GM19372 (cell line): ENCODE results near the gene KCNN3.

Experiments
- ATAC-seq: cut with Tn5 transposase; IDR thresholded peaks from one replicate; pipeline ENCODE4 v1.9.1; 2021; ENCODE audit warnings: mild to moderate bottlenecking, low read depth, moderate library complexity; ENCODE audit not compliant: unreplicated experiment

The KCNN3 gene

GRCh38 chr1:154777781-154778180 is 92.3 kb downstream of the KCNN3 start:
- no peak for ATAC-seq

GRCh38 chr1:154777154-154777553 is 92.9 kb downstream of the KCNN3 start:
- ATAC-seq = no peak

- no peak for ATAC-seq
Measured at GRCh38 chr1:154775621-154776605, 94.2 kb downstream of the KCNN3 start.

- ATAC-seq = no peak
Measured at GRCh38 chr1:154774175-154774855, 95.8 kb downstream of the KCNN3 start.

- no peak for ATAC-seq
Measured at GRCh38 chr1:154773551-154773950, 96.5 kb downstream of the KCNN3 start.

- no peak for ATAC-seq
Measured at GRCh38 chr1:154772606-154773506, 97.2 kb downstream of the KCNN3 start.

- no peak for ATAC-seq
Measured at GRCh38 chr1:154772056-154772455, 98.0 kb downstream of the KCNN3 start.

GRCh38 chr1:154770897-154771594 is 99.0 kb downstream of the KCNN3 start:
- ATAC-seq = no peak

GRCh38 chr1:154769193-154769895 is 100.7 kb downstream of the KCNN3 start:
- no peak for ATAC-seq

GRCh38 chr1:154768456-154769125 is 101.5 kb downstream of the KCNN3 start:
- ATAC-seq = no peak

GRCh38 chr1:154767315-154768240 is 102.5 kb downstream of the KCNN3 start:
- no peak for ATAC-seq

GRCh38 chr1:154765970-154766369 is 104.1 kb downstream of the KCNN3 start:
- no peak for ATAC-seq

- ATAC-seq = no peak
Measured at GRCh38 chr1:154764773-154765172, 105.3 kb downstream of the KCNN3 start.

- ATAC-seq = no peak
Measured at GRCh38 chr1:154764181-154764580, 105.9 kb downstream of the KCNN3 start.

- ATAC-seq = no peak
Measured at GRCh38 chr1:154760469-154760933, 109.6 kb downstream of the KCNN3 start.

GRCh38 chr1:154759793-154760192 is 110.3 kb downstream of the KCNN3 start:
- no peak for ATAC-seq

- ATAC-seq = no peak
Measured at GRCh38 chr1:154759196-154759595, 110.9 kb downstream of the KCNN3 start.

GRCh38 chr1:154758346-154758745 is 111.7 kb downstream of the KCNN3 start:
- no peak for ATAC-seq
